Left lung (tissue), 10 donors: Measurements from ENCODE around the gene RGL1. TPM values are rescaled to one million over a fixed set of nuclear protein-coding genes. Genes with fewer than 3 reads are reported as not detected.

Experiments used
- ATAC-seq: fragments of 200-7000 bp; cut with Tn5 transposase; one replicate; pipeline ENCODE4 v1.9.1; 2020; ENCODE audit warnings: moderate library complexity
- DNase-seq, 4 donors: peaks; one replicate each; pipeline ENCODE4 v3.0.0-alpha.2; 2013 to 2020
- H3K27ac ChIP-seq, 2 donors: fragments of 200-600 bp; sonication (generic) in 1 of 2; one replicate each; pipeline versions ENCODE4 v1.5.0 to v1.8.0; 2020 to 2021
- H3K27me3 ChIP-seq, 2 donors: fragments of 200-600 bp; sonication (generic) in 1 of 2; one replicate each; pipeline versions ENCODE4 v1.5.0 to v1.8.0; 2020 to 2021
- H3K36me3 ChIP-seq, 2 donors: fragments of 200-600 bp; sonication (generic) in 1 of 2; one replicate each; pipeline versions ENCODE4 v1.5.0 to v1.8.0; 2020 to 2021
- H3K4me1 ChIP-seq, 2 donors: fragments of 200-600 bp; one replicate each; pipeline ENCODE4 v1.8.0; 2021
- H3K4me3 ChIP-seq, 2 donors: fragments of 200-600 bp; sonication (generic) in 1 of 2; one replicate each; pipeline versions ENCODE4 v1.5.0 to v1.8.0; 2020 to 2021; ENCODE audit warnings: mild to moderate bottlenecking in 1 of 2
- H3K9me3 ChIP-seq, 2 donors: fragments of 200-600 bp; sonication (generic) in 1 of 2; one replicate each; pipeline versions ENCODE4 v1.5.0 to v1.8.0; 2020 to 2021
- CTCF ChIP-seq, 2 donors: fragments of 200-600 bp; sonication (generic) in 1 of 2; IDR thresholded peaks; one replicate each; pipeline versions ENCODE4 v1.5.0 to v1.8.0; 2021; ENCODE audit warnings: antibody characterized with exemption in 2 of 2
- intact Hi-C, 2 donors: fragments of 100-400 bp; cut with DNase I; formaldehyde crosslinking; loops; one replicate each; pipeline versions ENCODE4 v1.11.2 to v1.14.2; 2022
- polyA plus RNA-seq, 6 donors: library from polyadenylated mRNA; unstranded; fragments of 120-200 nt; gene quantifications; one replicate each; pipeline ENCODE4 v1.2.1, GENCODE V29; 2013; ENCODE audit not compliant: insufficient read length in 6 of 6
- total RNA-seq, 2 donors: library from RNA; stranded (reverse); fragmentation: NEBNext Ultra II Directional; extraction: Animal tissue kit (Norgen Biotek cat#: 25700); gene quantifications; one replicate each; pipeline ENCODE4 v1.2.1, GENCODE V29; 2021
- donor health status: DM: no; HTN: yes; CAD: no.
- donor health status: DM: no; HTN: no; CAD: no.

Gene RGL1
- total and polyA plus RNA-seq, 8 donors = 33.7 to 52.6 (median 40.9) TPM

GRCh38 chr1:183806675-183807074, 1.8 kb downstream of the RGL1 start:
- Histone ChIP-seq H3K4me1 (peaks cover 8 to 57% of the 10 kb centered on the region in 2 donors), H3K27me3 (peaks cover 0 to 11% of the 10 kb centered on the region in 2 donors), H3K4me3 (peak overlapping the region; percentile 44 to 60), H3K27ac (peak overlapping the region; percentile 89 to 90), H3K9me3 (peaks cover 0 to 7% of the 10 kb centered on the region in 2 donors), H3K36me3 (no peaks in the 10 kb centered on the region)
- intact Hi-C loops = no loop called here
- DNase-seq (no peak), ATAC-seq (peak; percentile 10)
- TF ChIP-seq CTCF (IDR thresholded peaks at IDR 0.05) = no peak

- Histone ChIP-seq H3K36me3 (no peaks in the 10 kb centered on the region), H3K27ac (peak overlapping the region in 1 of 2 donors; percentile 45), H3K4me1 (peaks cover 13 to 66% of the 10 kb centered on the region in 2 donors), H3K9me3 (no peaks in the 10 kb centered on the region), H3K4me3 (peak overlapping the region in 1 of 2 donors; percentile 60), H3K27me3 (peaks cover 0 to 11% of the 10 kb centered on the region in 2 donors)
- ATAC-seq (peak; percentile 6), DNase-seq (peak in 2 of 4 donors; percentile 54 to 70)
- no peak for TF ChIP-seq CTCF (IDR thresholded peaks at IDR 0.05)
- intact Hi-C loops = no loop called here
Observed at GRCh38 chr1:183807549-183808168, 2.7 kb downstream of the RGL1 start.

- peaks cover 21 to 74% of the 10 kb centered on the region in 2 donors for H3K4me1 ChIP-seq
- intact Hi-C loops = no loop called here
- no peak for ATAC-seq
Observed at GRCh38 chr1:183808296-183809027, 3.5 kb downstream of the RGL1 start.

GRCh38 chr1:183810121-183810520, 5.2 kb downstream of the RGL1 start:
- no peak overlapping the region for H3K27ac ChIP-seq
- H3K36me3 ChIP-seq = no peaks in the 10 kb centered on the region
- peaks cover 21 to 75% of the 10 kb centered on the region in 2 donors for H3K4me1 ChIP-seq
- H3K9me3 ChIP-seq = no peaks in the 10 kb centered on the region
- no peak for DNase-seq
- peaks cover 0 to 7% of the 10 kb centered on the region in 2 donors for H3K27me3 ChIP-seq
- intact Hi-C loops = no loop called here
- TF ChIP-seq CTCF (IDR thresholded peaks at IDR 0.05) = no peak
- ATAC-seq = no peak
- H3K4me3 ChIP-seq = peak overlapping the region in 1 of 2 donors; percentile 0

More at GRCh38 chr1:183808296-183809027, 3.5 kb downstream of the RGL1 start:
- H3K4me3 ChIP-seq = peak overlapping the region in 1 of 2 donors; percentile 60
- H3K27ac ChIP-seq = peak overlapping the region in 1 of 2 donors; percentile 45
- no peaks in the 10 kb centered on the region for H3K9me3 ChIP-seq
- peaks cover 0 to 11% of the 10 kb centered on the region in 2 donors for H3K27me3 ChIP-seq
- no peak for DNase-seq
- H3K36me3 ChIP-seq = no peaks in the 10 kb centered on the region
- no peak for TF ChIP-seq CTCF (IDR thresholded peaks at IDR 0.05)
